SK-N-SH (cell line): Measurements from ENCODE around the gene CDH26. TPM values are rescaled to one million over a fixed set of nuclear protein-coding genes. Genes with fewer than 3 reads are reported as not detected.

Source experiments
- CTCF ChIA-PET: fragments of 300-600, 350-600 bp; formaldehyde crosslinking; extraction: SDS; loops from one replicate; lab custom pipeline; 2021; lab: Yijun Ruan, JAX
- POLR2A ChIA-PET: fragments of 350-600 bp; sonication (Branson Sonifier 250); formaldehyde crosslinking; extraction: SDS; loops from one replicate; lab custom pipeline; 2020; ENCODE audit warnings: antibody characterized with exemption, inconsistent platforms; lab: Yijun Ruan, JAX
- DNase-seq: peaks from one replicate; pipeline ENCODE4 v3.0.0; 2012
- H2AFZ ChIP-seq: fragments of 200-600 bp; sonication (generic); 2 replicates; pipeline ENCODE4 v1.8.1; 2016; ENCODE audit warnings: antibody characterized with exemption, mild to moderate bottlenecking, low read depth
- H3F3A ChIP-seq: fragments of 200-600 bp; sonication (generic); replicated peaks from 2 replicates; pipeline ENCODE3; 2016; ENCODE audit warnings: antibody characterized with exemption, mild to moderate bottlenecking; ENCODE audit not compliant: insufficient read depth
- H3K27ac ChIP-seq, 2 experiments: fragments of 200-500 bp in 1 of 2; fragments of 200-600 bp in 1 of 2; sonication (Bioruptor generic) in 1 of 2; sonication (generic), shearing (Covaris generic) in 1 of 2; 2 replicates each; pipeline versions ENCODE4 v1.5.1 to v1.6.1; 2014 to 2016; ENCODE audit warnings: low read depth in 2 of 2, inconsistent platforms in 1 of 2, low read length in 1 of 2, mild to moderate bottlenecking in 1 of 2, mixed read lengths in 1 of 2
- H3K27me3 ChIP-seq: fragments of 200-600 bp; sonication (generic), shearing (Covaris generic); 2 replicates; pipeline ENCODE4 v1.6.1; 2016; ENCODE audit warnings: mixed run types; ENCODE audit not compliant: insufficient read depth
- H3K36me3 ChIP-seq, 2 experiments: fragments of 200-500 bp in 1 of 2; fragments of 200-600 bp in 1 of 2; sonication (Bioruptor generic) in 1 of 2; sonication (generic) in 1 of 2; replicated peaks in 1 of 2; 2 replicates each; pipeline versions ENCODE3 to v1.5.1; 2014 to 2016; ENCODE audit warnings: low read length in 1 of 2, mild to moderate bottlenecking in 1 of 2; ENCODE audit not compliant: insufficient read depth in 2 of 2, control insufficient read depth in 1 of 2
- H3K4me1 ChIP-seq, 2 experiments: fragments of 200-500 bp in 1 of 2; fragments of 200-600 bp in 1 of 2; sonication (Bioruptor generic) in 1 of 2; sonication (generic), shearing (Covaris generic) in 1 of 2; 2 replicates each; pipeline versions ENCODE4 v1.5.1 to v1.6.1; 2014 to 2016; ENCODE audit warnings: low read depth in 1 of 2, low read length in 1 of 2, mixed run types in 1 of 2; ENCODE audit not compliant: insufficient read depth in 2 of 2, control insufficient read depth in 1 of 2
- H3K4me2 ChIP-seq: fragments of 200-600 bp; sonication (generic), shearing (Covaris generic); 2 replicates; pipeline ENCODE4 v1.6.1; 2017; ENCODE audit warnings: mixed run types
- H3K4me3 ChIP-seq, 2 experiments: fragments of 200-500 bp in 1 of 2; fragments of 200-600 bp in 1 of 2; sonication (Bioruptor generic) in 1 of 2; sonication (generic), shearing (Covaris generic) in 1 of 2; 2 replicates each; pipeline versions ENCODE4 v1.5.1 to v1.8.1; 2014 to 2016; ENCODE audit warnings: low read depth in 2 of 2, inconsistent platforms in 1 of 2, low read length in 1 of 2, mild to moderate bottlenecking in 1 of 2, mixed read lengths in 1 of 2, moderate library complexity in 1 of 2
- H3K79me2 ChIP-seq: fragments of 200-600 bp; sonication (generic); 2 replicates; pipeline ENCODE4 v1.8.1; 2017; ENCODE audit warnings: mild to moderate bottlenecking; ENCODE audit not compliant: insufficient read depth
- H3K9ac ChIP-seq: fragments of 200-600 bp; sonication (generic); 2 replicates; pipeline ENCODE4 v1.6.1; 2017; ENCODE audit warnings: mixed run types
- H3K9me2 ChIP-seq: fragments of 200-600 bp; sonication (generic); 2 replicates; pipeline ENCODE4 v1.6.1; 2017; ENCODE audit warnings: mixed run types
- H3K9me3 ChIP-seq: fragments of 200-600 bp; sonication (generic); 2 replicates; pipeline ENCODE4 v1.6.1; 2017; ENCODE audit warnings: mixed run types, mild to moderate bottlenecking, moderate library complexity
- H4K20me1 ChIP-seq: fragments of 200-600 bp; sonication (generic); 2 replicates; pipeline ENCODE4 v1.6.1; 2017; ENCODE audit warnings: mild to moderate bottlenecking, mixed run types; ENCODE audit not compliant: insufficient read depth
- CHD2 ChIP-seq: fragments of 150-350 bp; IDR thresholded peaks from 2 replicates; pipeline ENCODE4 v1.6.1; 2018; ENCODE audit warnings: low read length; ENCODE audit not compliant: partially characterized antibody
- EZH2phosphoT487 ChIP-seq: fragments of 200-600 bp; sonication (generic); IDR thresholded peaks from 2 replicates; pipeline ENCODE4 v1.6.1; 2017; ENCODE audit warnings: low read depth, mixed run types, mild to moderate bottlenecking, antibody characterized with exemption, moderate library complexity, borderline replicate concordance
- FOSL2 ChIP-seq: IDR thresholded peaks from 2 replicates; pipeline ENCODE4 v1.4.0; 2012; ENCODE audit warnings: low read depth, mild to moderate bottlenecking, moderate library complexity, borderline replicate concordance
- FOXJ3 ChIP-seq: sonication (generic); formaldehyde crosslinking; IDR thresholded peaks from 2 replicates; pipeline ENCODE4 v1.5.1; 2020; ENCODE audit warnings: mild to moderate bottlenecking, missing genetic modification reagents
- GATA2 ChIP-seq: sonication (generic); formaldehyde crosslinking; IDR thresholded peaks from 2 replicates; pipeline ENCODE4 v1.5.0; 2020; ENCODE audit warnings: mild to moderate bottlenecking, missing genetic modification reagents
- MEF2A ChIP-seq: IDR thresholded peaks from 2 replicates; pipeline ENCODE4 v1.4.0; 2012; ENCODE audit warnings: low read depth, borderline replicate concordance
- MXI1 ChIP-seq: IDR thresholded peaks from 2 replicates; pipeline ENCODE4 v1.6.1; 2012; ENCODE audit warnings: mild to moderate bottlenecking, low read depth, low read length, improper control_type of control experiment
- NRF1 ChIP-seq: IDR thresholded peaks from 2 replicates; pipeline ENCODE4 v1.6.1; 2012; ENCODE audit warnings: low read depth, mild to moderate bottlenecking, low read length
- POLR2AphosphoS5 ChIP-seq: IDR thresholded peaks from 2 replicates; pipeline ENCODE4 v1.6.1; 2012; ENCODE audit warnings: low read depth, low read length
- RFX5 ChIP-seq: IDR thresholded peaks from 2 replicates; pipeline ENCODE4 v1.6.1; 2012; ENCODE audit warnings: mild to moderate bottlenecking, improper control_type of control experiment, low read length
- RXRA ChIP-seq: IDR thresholded peaks from 2 replicates; pipeline ENCODE4 v1.4.0; 2012; ENCODE audit warnings: low read depth, mild to moderate bottlenecking, borderline replicate concordance
- TAF1 ChIP-seq: IDR thresholded peaks from 2 replicates; pipeline ENCODE4 v1.6.1; 2012; ENCODE audit warnings: low read depth, mild to moderate bottlenecking, low read length, moderate library complexity, borderline replicate concordance
- WGBS: methylation state at CpG from one replicate; pipeline ENCODE4 v1.1.6; 2017; ENCODE audit warnings: low lambda C conversion rate; 5-methylcytosine and 5-hydroxymethylcytosine counted together
- polyA plus RNA-seq, 3 experiments: library from polyadenylated mRNA; depleted of rRNA; stranded (reverse); fragments of >200 nt; gene quantifications; 2 replicates each; pipeline ENCODE4 v1.2.3, GENCODE V29; 2012
- TF ChIP-seq, protein P1 (sequence below): IDR thresholded peaks from 2 replicates; pipeline ENCODE4 v1.4.0; 2012; ENCODE audit warnings: low read depth, borderline replicate concordance
- TF ChIP-seq, protein P2 (sequence below): fragments of 200-600 bp; sonication (generic); IDR thresholded peaks from 2 replicates; pipeline ENCODE4 v1.6.1; 2017; ENCODE audit warnings: antibody characterized with exemption, mild to moderate bottlenecking, moderate library complexity
- TF ChIP-seq, protein P3 (sequence below): IDR thresholded peaks from 2 replicates; pipeline ENCODE4 v1.4.0; 2012; ENCODE audit warnings: low read depth

CDH26 gene
- polyA plus RNA-seq, 1 of the 3 experiments (the other 2 are of a cell fraction): 0.13 TPM

DNA sequence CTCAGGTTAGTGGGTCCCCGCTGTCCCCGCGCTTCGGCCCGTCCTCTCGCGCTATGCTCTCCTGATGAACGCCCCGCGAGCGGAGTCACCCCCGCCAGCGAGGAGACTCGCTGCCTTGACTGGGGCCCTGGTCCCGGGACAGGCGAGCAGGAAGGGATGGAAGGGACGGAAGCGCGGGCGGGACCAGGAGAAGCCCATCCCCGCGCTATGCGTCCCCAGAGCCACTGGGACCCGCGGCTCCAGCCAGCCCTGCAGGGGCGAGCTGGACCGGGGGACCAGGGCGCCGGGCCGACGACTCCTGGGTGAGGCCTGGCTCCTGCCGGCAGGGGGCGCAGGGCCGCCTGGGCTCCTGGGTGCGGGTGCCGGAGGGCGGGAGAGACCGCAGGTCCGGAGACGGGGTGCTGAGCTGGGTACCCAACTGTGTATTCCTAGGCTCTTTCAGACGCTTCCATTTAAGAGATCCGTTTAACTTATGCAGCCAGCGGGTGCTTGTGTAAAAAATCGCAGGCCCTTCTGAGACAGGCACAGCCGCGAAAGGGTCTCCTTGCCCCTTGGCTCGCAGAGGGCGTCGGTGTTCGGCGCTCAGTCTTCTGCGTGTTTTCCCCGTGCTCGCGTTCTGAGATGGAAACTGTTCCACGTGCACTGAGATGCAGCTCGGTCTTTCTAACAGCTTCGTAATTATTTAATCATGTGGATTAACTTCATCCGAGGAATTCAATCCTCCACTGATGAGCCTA, 24.2 kb upstream of the CDH26 start (continued):
- TF ChIP-seq FOSL2: no peak
- no peak for TF ChIP-seq GATA2 (CRISPR knock-in tag)
- no peak for TF ChIP-seq FOXJ3 (CRISPR knock-in tag)
- TF ChIP-seq MXI1: no peak; the same call in 1 of the 2 replicates
- no peak for TF ChIP-seq RFX5

DNA sequence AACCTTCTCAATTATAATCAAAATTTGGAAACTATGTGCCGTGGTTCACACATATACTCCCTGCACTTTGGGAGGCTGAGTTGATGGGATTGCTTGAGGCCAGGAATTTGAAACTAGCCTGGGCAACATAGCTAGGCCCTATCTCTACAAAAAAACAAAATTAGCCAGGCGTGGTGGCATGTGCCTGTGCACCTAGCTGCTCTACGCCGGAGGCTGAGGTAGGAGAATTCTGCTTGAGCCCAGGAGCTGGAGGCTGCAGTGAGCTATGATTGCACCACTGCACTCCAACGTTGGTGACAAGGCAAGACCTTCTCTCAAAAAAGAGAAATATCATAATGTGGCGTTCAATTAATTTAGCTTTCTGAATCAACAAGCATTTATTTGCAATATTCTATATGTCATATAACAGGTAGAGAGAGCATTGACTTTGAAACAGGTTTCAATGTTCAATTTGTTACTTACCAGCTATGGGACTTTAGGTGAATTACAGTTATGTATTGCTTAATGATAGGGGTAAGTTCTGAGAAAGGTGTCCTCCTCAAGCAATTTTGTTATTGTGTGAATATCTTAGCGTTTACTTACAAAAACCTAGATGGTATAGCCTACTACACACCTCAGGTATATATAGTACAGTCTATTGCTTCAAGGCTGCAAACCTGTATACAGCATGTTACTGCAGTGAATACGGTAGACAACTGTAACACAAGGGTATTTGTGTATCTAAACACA, 22.6 kb upstream of the CDH26 start:
- H4K20me1 ChIP-seq: no peaks in the 10 kb centered on the region
- WGBS: 96% methylated on average over 8 of the region's 8 CpGs
- H3K36me3 ChIP-seq: peaks cover 0 to 2% of the 10 kb centered on the region in 2 experiments
- H3K9me2 ChIP-seq: no peaks in the 10 kb centered on the region
- peaks cover 16% of the 10 kb centered on the region for H3K79me2 ChIP-seq
- H3K4me3 ChIP-seq: no peak overlapping the region
- peaks cover 8 to 22% of the 10 kb centered on the region in 2 experiments; a peak in 3 of 4 replicates for H3K4me1 ChIP-seq
- TF ChIP-seq EZH2phosphoT487: no peak
- TF ChIP-seq MEF2A: no peak
- no peak for TF ChIP-seq NRF1
- no peak for TF ChIP-seq POLR2AphosphoS5
- TF ChIP-seq, protein P1, sequence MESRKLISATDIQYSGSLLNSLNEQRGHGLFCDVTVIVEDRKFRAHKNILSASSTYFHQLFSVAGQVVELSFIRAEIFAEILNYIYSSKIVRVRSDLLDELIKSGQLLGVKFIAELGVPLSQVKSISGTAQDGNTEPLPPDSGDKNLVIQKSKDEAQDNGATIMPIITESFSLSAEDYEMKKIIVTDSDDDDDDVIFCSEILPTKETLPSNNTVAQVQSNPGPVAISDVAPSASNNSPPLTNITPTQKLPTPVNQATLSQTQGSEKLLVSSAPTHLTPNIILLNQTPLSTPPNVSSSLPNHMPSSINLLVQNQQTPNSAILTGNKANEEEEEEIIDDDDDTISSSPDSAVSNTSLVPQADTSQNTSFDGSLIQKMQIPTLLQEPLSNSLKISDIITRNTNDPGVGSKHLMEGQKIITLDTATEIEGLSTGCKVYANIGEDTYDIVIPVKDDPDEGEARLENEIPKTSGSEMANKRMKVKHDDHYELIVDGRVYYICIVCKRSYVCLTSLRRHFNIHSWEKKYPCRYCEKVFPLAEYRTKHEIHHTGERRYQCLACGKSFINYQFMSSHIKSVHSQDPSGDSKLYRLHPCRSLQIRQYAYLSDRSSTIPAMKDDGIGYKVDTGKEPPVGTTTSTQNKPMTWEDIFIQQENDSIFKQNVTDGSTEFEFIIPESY: no peak
- no peak for TF ChIP-seq RXRA
- TF ChIP-seq, protein P2, sequence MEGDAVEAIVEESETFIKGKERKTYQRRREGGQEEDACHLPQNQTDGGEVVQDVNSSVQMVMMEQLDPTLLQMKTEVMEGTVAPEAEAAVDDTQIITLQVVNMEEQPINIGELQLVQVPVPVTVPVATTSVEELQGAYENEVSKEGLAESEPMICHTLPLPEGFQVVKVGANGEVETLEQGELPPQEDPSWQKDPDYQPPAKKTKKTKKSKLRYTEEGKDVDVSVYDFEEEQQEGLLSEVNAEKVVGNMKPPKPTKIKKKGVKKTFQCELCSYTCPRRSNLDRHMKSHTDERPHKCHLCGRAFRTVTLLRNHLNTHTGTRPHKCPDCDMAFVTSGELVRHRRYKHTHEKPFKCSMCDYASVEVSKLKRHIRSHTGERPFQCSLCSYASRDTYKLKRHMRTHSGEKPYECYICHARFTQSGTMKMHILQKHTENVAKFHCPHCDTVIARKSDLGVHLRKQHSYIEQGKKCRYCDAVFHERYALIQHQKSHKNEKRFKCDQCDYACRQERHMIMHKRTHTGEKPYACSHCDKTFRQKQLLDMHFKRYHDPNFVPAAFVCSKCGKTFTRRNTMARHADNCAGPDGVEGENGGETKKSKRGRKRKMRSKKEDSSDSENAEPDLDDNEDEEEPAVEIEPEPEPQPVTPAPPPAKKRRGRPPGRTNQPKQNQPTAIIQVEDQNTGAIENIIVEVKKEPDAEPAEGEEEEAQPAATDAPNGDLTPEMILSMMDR: no peak
- TF ChIP-seq MXI1: no peak
- TF ChIP-seq CHD2: no peak
- no peak for TF ChIP-seq TAF1
- TF ChIP-seq, protein P3, sequence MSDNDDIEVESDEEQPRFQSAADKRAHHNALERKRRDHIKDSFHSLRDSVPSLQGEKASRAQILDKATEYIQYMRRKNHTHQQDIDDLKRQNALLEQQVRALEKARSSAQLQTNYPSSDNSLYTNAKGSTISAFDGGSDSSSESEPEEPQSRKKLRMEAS: no peak
- CTCF ChIA-PET: interaction anchor here (1.9 to 9.8 kb wide), 2 partner anchors 9 to 16 kb away, joined by 20 to 95 read pairs; no protein-coding TSS in a partner anchor
- no peaks in the 10 kb centered on the region for H3K27me3 ChIP-seq
- H3K9ac ChIP-seq: no peak overlapping the region
- POLR2A ChIA-PET: interaction anchor here (0.5 kb wide), 1 partner anchor 13 kb away, joined by 3 read pairs; no protein-coding TSS in a partner anchor
- DNase-seq: no peak
- no peak overlapping the region for H3K27ac ChIP-seq
- H2AFZ ChIP-seq: no peak overlapping the region
- H3K4me2 ChIP-seq: no peak overlapping the region
- H3F3A ChIP-seq: peaks cover 14% of the 10 kb centered on the region
- no peaks in the 10 kb centered on the region for H3K9me3 ChIP-seq
